ENCODE data around the gene GALNT2. TPM values are rescaled to one million over a fixed set of nuclear protein-coding genes. Genes with fewer than 3 reads are reported as not detected.

Gene GALNT2
- polyA plus RNA-seq, 2 of the 4 experiments (the other 2 are of a cell fraction), result 66.9 to 114 TPM

GRCh38 chr1:230267338-230268065 is 200.5 kb downstream of the GALNT2 start:
- Histone ChIP-seq H3K4me1 (peaks cover 4% of the 10 kb centered on the region; the same call in 1 of the 3 replicates), H3K4me3 (no peak overlapping the region), H3K4me2 (no peak overlapping the region), H3K9me3 (no peaks in the 10 kb centered on the region), H3K27ac (no peak overlapping the region)
- FAIRE-seq, result no peak
- TF ChIP-seq NPAS2 (CRISPR knock-in tag; IDR thresholded peaks at IDR 0.05; ENCODE audit: borderline replicate concordance) (no peak), EHF (CRISPR knock-in tag; IDR thresholded peaks at IDR 0.05) (no peak), MAFK (IDR thresholded peaks at IDR 0.05; ENCODE audit: partially characterized antibody) (no peak), RCOR1 (IDR thresholded peaks at IDR 0.05; ENCODE audit: low read depth, low read length) (no peak), ESRRA (IDR thresholded peaks at IDR 0.05; ENCODE audit: borderline replicate concordance, low read length) (no peak), ZSCAN20 (CRISPR knock-in tag; IDR thresholded peaks at IDR 0.05) (no peak), EHMT2 (IDR thresholded peaks at IDR 0.05; ENCODE audit: low read depth) (no peak), ZC3H11A (IDR thresholded peaks at IDR 0.05) (no peak), KDM1A (IDR thresholded peaks at IDR 0.05; ENCODE audit: low read depth) (no peak), CHD4 (IDR thresholded peaks at IDR 0.05; ENCODE audit: borderline replicate concordance) (no peak), HMGXB4 (CRISPR knock-in tag; IDR thresholded peaks at IDR 0.05; ENCODE audit: borderline replicate concordance) (no peak), MAZ (IDR thresholded peaks at IDR 0.05; ENCODE audit: borderline replicate concordance, low read depth, low read length) (no peak), RNF2 (IDR thresholded peaks at IDR 0.05; ENCODE audit: borderline replicate concordance, low read depth) (no peak), RARB (CRISPR knock-in tag; IDR thresholded peaks at IDR 0.05) (no peak), CEBPB (IDR thresholded peaks at IDR 0.05) (no peak)
- POLR2A ChIA-PET, result no interaction called here
- no peak for ATAC-seq
- 91% methylated on average over 17 of the region's 17 CpGs for WGBS (ENCODE audit: missing lambda C conversion rate)
- DNase-seq (ENCODE audit: low read depth in 1 of 2, low spot score in 1 of 2), result no peak
- CTCF ChIA-PET, result interaction anchor here (0.7 to 2.7 kb wide), 12 partner anchors 8 to 609 kb away, joined by 3 to 7 read pairs (median 4); no protein-coding TSS in a partner anchor

DNA sequence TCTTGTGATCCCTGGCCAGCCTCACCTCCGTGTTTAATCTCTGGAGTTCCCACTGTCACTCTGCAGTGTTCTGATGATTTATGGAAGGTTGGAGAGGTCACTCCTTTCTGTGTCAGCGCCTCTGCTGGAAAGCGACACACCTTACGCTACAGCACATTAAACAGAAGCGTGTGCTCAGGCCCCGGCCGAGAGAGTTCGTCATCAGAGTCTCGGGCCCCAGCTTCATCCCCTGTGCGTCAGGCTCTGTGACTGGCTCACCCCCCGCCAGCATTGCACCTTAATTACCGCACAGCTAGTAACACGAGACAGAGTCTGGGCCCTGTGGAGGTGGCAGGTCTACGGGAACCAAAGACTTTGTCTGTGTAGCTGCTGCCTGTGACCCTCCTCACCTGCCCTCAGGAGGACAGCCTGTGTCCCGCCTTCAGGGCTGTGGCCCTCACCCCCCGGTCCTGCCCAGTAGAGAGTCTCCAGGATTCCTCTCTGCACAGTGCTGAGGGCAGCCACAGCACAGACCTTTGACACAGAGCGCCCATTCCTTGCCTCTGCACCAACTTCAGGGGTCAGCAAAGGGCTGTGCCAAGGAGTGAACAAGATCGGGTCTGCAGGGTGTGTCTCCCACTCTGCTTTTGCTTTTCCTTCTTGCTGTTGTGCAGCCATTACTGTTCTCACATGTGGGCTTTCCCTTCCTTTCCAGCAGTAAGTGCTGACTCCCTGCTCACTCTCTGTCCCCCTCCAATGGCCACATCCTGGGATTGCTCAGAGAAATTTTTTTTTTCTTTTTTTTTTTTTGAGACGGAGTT is 201.5 kb downstream of the GALNT2 start:
- FAIRE-seq, result no peak
- POLR2A ChIA-PET, result no interaction called here

More for the DNA sequence above, 201.5 kb downstream of the GALNT2 start:
- TF ChIP-seq CTCF (IDR thresholded peaks at IDR 0.05) (peak; percentile 54), RAD21 (conservative IDR thresholded peaks at IDR 0.05 in 1 of 2, IDR thresholded peaks at IDR 0.05 in 1 of 2) (peak; percentile 71 to 79), SMC3 (IDR thresholded peaks at IDR 0.05) (peak; percentile 66), MAZ (IDR thresholded peaks at IDR 0.05; ENCODE audit: borderline replicate concordance, low read depth, low read length) (no peak)
- CTCF ChIA-PET, result interaction anchor here (0.7 to 2.7 kb wide), 13 partner anchors 9 to 610 kb away, joined by 3 to 7 read pairs (median 4); no protein-coding TSS in a partner anchor
- no peaks in the 10 kb centered on the region for H3K9me3 ChIP-seq
- DNase-seq (ENCODE audit: low read depth in 1 of 2, low spot score in 1 of 2), result peak; percentile 64 to 89
- H3K4me3 ChIP-seq, result no peak overlapping the region
- WGBS (ENCODE audit: missing lambda C conversion rate), result 80% methylated on average over 18 of the region's 19 CpGs
- H3K4me2 ChIP-seq, result no peak overlapping the region
- peak overlapping the region in 1 of 2 experiments; percentile 74; a peak in 4 of 6 replicates for H3K27ac ChIP-seq
- peaks cover 4% of the 10 kb centered on the region; the same call in 1 of the 3 replicates for H3K4me1 ChIP-seq
- peak; percentile 91 to 92 for ATAC-seq

All from A549 (cell line).